ENCODE measurements around the gene SPINK2. TPM values are rescaled to one million over a fixed set of nuclear protein-coding genes. Genes with fewer than 3 reads are reported as not detected.

The SPINK2 gene
- total RNA-seq, 1 donor from 2014 or later: not detected

Other genes with a start within 250 kb of the SPINK2 start
- 1.5 and 7.6 TPM in 2 replicates for gene HOPX, start 140.4 kb downstream of the SPINK2 start, total RNA-seq
- 27.2 and 29.5 TPM in 2 replicates for gene REST, start 86.2 kb upstream of the SPINK2 start, total RNA-seq
- 14.2 and 18.5 TPM in 2 replicates for gene NOA1, start 155.9 kb upstream of the SPINK2 start, total RNA-seq
- gene POLR2B, start 157.2 kb upstream of the SPINK2 start, total RNA-seq: 70.9 and 83.7 TPM in 2 replicates

Measured in dermis microvascular lymphatic vessel endothelial cell (primary cell).